Measurements from ENCODE around the gene MSI1.

DNA sequence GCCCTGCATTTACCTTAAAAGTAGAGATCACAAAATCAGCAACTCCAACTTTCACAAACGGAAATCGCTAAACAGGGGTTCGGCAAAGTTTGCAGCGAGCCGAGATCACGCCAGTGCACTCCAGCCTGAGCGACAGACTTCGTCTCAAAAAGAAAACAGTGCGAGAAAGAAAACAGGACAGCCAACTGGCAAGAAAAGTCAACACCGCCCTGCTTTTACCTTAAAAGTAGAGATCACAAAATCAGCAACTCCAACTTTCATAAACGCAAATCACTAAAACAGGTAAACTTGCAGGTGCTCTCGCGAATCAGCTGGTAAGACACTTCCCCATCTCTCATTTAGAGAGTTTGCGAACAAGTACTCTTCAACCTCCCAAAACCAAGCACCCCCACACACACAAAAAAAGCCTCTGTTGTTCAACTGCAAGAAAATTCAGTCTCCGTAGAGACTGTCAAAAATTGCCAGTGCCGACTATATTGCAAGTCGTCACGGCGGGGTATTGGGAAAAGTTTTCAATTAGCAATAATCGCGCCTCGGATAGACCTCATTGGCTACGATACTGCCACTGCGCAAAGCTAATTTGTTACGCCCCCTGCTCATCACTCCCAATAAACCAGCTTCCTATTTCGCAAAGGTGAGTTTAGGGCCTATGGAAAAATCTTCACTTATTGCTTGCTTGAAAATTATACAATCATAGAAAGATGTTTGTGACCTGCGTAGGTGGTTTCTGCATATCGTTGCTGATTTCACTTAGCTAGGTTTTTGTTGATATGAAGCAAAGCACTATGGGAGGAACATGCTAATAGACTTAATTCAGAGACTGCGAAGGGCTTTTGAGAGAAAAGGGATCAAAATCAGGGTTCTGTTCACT lies 76.1 kb downstream of the MSI1 start, which contains the start of gene RNU4-1:
- TF ChIP-seq CTCF (conservative IDR thresholded peaks at IDR 0.05; ENCODE audit: low read depth in 2 of 2), result no peak
- TF ChIP-seq EZH2 (IDR thresholded peaks at IDR 0.05; ENCODE audit: low read depth, unreplicated experiment), result no peak
- TF ChIP-seq REST (IDR thresholded peaks at IDR 0.05; ENCODE audit: unreplicated experiment), result no peak
- no peak for TF ChIP-seq EZH2phosphoT487 (IDR thresholded peaks at IDR 0.05; ENCODE audit: unreplicated experiment)
- TF ChIP-seq ZNF331 (CRISPR knock-in tag; IDR thresholded peaks at IDR 0.05; ENCODE audit: low read depth), result 0 out of 2 replicates have a peak, but pooled peaks have one; percentile 4
- peak; percentile 100 for TF ChIP-seq POLR2AphosphoS5 (IDR thresholded peaks at IDR 0.05; ENCODE audit: low read depth)
- peak; percentile 72 for TF ChIP-seq CREB1 (CRISPR knock-in tag; IDR thresholded peaks at IDR 0.05; ENCODE audit: low read depth)
- TF ChIP-seq ZNF114 (CRISPR knock-in tag; IDR thresholded peaks at IDR 0.05), result no peak
- TF ChIP-seq JUNB (IDR thresholded peaks at IDR 0.05; ENCODE audit: unreplicated experiment), result no peak
- no peak for TF ChIP-seq ZNF462 (CRISPR knock-in tag; IDR thresholded peaks at IDR 0.05)
- TF ChIP-seq STAT1 (IDR thresholded peaks at IDR 0.05; ENCODE audit: unreplicated experiment), result no peak
- TF ChIP-seq, protein P1, sequence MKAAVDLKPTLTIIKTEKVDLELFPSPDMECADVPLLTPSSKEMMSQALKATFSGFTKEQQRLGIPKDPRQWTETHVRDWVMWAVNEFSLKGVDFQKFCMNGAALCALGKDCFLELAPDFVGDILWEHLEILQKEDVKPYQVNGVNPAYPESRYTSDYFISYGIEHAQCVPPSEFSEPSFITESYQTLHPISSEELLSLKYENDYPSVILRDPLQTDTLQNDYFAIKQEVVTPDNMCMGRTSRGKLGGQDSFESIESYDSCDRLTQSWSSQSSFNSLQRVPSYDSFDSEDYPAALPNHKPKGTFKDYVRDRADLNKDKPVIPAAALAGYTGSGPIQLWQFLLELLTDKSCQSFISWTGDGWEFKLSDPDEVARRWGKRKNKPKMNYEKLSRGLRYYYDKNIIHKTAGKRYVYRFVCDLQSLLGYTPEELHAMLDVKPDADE (IDR thresholded peaks at IDR 0.05), result peak; percentile 95
